Mesendoderm (in vitro differentiated cells): ENCODE measurements around the gene PMAIP1.

Experiments
- DNase-seq: peaks from one replicate; pipeline ENCODE4 v3.0.0; 2013
- H2AK5ac ChIP-seq: 2 replicates; pipeline ENCODE4 v1.6.1; 2013; ENCODE audit warnings: low read length, inconsistent platforms
- H2BK120ac ChIP-seq: 2 replicates; pipeline ENCODE4 v1.6.1; 2013; ENCODE audit warnings: low read depth, mild to moderate bottlenecking, low read length, moderate library complexity, mixed read lengths
- H2BK15ac ChIP-seq: replicated peaks from 2 replicates; pipeline ENCODE4 v1.6.1; 2013; ENCODE audit warnings: low read depth, mild to moderate bottlenecking, moderate library complexity
- H2BK5ac ChIP-seq: 2 replicates; pipeline ENCODE4 v1.6.1; 2013; ENCODE audit warnings: low read length, inconsistent platforms
- H3K18ac ChIP-seq: 2 replicates; pipeline ENCODE4 v1.6.1; 2013; ENCODE audit warnings: mild to moderate bottlenecking, low read length, mixed read lengths
- H3K23ac ChIP-seq: one replicate; pipeline ENCODE4 v1.6.1; 2013; ENCODE audit warnings: low read length
- H3K27ac ChIP-seq: 2 replicates; pipeline ENCODE4 v1.5.1; 2013; ENCODE audit warnings: low read depth, mild to moderate bottlenecking, inconsistent platforms, low read length, moderate library complexity
- H3K27me3 ChIP-seq: 2 replicates; pipeline ENCODE4 v1.6.1; 2013; ENCODE audit warnings: low read length, control low read depth, mild to moderate bottlenecking, inconsistent platforms; ENCODE audit not compliant: insufficient read depth, poor library complexity
- H3K36me3 ChIP-seq: 2 replicates; pipeline ENCODE4 v1.6.1; 2013; ENCODE audit warnings: low read length, inconsistent platforms; ENCODE audit not compliant: control insufficient read depth, insufficient read depth
- H3K4ac ChIP-seq: one replicate; pipeline ENCODE4 v1.6.1; 2013; ENCODE audit warnings: low read depth, mild to moderate bottlenecking, low read length, moderate library complexity
- H3K4me1 ChIP-seq: 2 replicates; pipeline ENCODE4 v1.6.1; 2013; ENCODE audit warnings: low read depth, low read length, inconsistent platforms; ENCODE audit not compliant: control insufficient read depth
- H3K4me2 ChIP-seq: 2 replicates; pipeline ENCODE4 v1.6.1; 2013; ENCODE audit warnings: low read length
- H3K4me3 ChIP-seq: 2 replicates; pipeline ENCODE4 v1.5.1; 2013; ENCODE audit warnings: mild to moderate bottlenecking, low read length
- H3K56ac ChIP-seq: one replicate; pipeline ENCODE4 v1.6.1; 2013; ENCODE audit warnings: low read length
- H3K79me1 ChIP-seq: 2 replicates; pipeline ENCODE4 v1.6.1; 2013; ENCODE audit warnings: low read length, inconsistent platforms
- H3K79me2 ChIP-seq: 2 replicates; pipeline ENCODE4 v1.6.1; 2013; ENCODE audit warnings: mild to moderate bottlenecking, low read length; ENCODE audit not compliant: control insufficient read depth, insufficient read depth
- H3K9ac ChIP-seq: 2 replicates; pipeline ENCODE4 v1.6.1; 2013; ENCODE audit warnings: low read length, inconsistent platforms
- H4K5ac ChIP-seq: one replicate; pipeline ENCODE4 v1.6.1; 2013; ENCODE audit warnings: low read length
- H4K8ac ChIP-seq: one replicate; pipeline ENCODE4 v1.6.1; 2013; ENCODE audit warnings: low read depth, mild to moderate bottlenecking, control low read depth, low read length, moderate library complexity
- WGBS: extraction: QIAGEN DNeasy Blood & Tissue Kit; methylation state at CpG from one replicate; pipeline ENCODE4 v1.1.7; 2013; ENCODE audit warnings: low lambda C conversion rate, missing lambda C conversion rate; ENCODE audit not compliant: insufficient coverage; ENCODE audit errors: extremely low coverage; 5-methylcytosine and 5-hydroxymethylcytosine counted together

PMAIP1 gene

DNA sequence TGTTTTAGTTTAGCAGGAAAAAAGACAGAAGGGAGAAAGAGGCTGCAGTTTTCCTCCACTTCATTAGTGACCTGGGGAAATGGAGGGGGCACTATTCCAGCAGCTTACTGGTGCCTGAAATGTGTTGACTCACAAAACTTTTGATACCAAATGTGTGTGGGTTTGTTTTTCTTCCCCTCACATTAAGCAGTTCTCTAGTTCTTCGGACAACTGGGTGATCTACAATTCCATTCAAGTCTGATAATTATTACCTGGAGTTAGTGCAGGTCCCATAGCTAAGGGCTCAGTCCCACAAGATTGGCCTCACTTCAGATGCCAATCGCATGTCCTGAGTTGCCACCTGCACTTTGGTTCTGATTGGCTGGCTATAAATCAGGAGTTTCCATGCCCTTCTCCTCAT, 28.4 kb downstream of the PMAIP1 start:
- Histone ChIP-seq H2BK15ac (no peak overlapping the region), H3K4ac (no peak overlapping the region), H3K4me2 (no peak overlapping the region), H2AK5ac (no peak overlapping the region), H3K79me1 (no peaks in the 10 kb centered on the region), H3K18ac (no peak overlapping the region), H3K27ac (no peak overlapping the region), H3K23ac (no peak overlapping the region), H4K8ac (no peak overlapping the region), H3K27me3 (no peaks in the 10 kb centered on the region), H2BK120ac (no peak overlapping the region), H3K36me3 (no peaks in the 10 kb centered on the region), H3K4me3 (no peak overlapping the region), H4K5ac (no peak overlapping the region), H3K56ac (no peak overlapping the region), H3K9ac (no peak overlapping the region), H2BK5ac (no peak overlapping the region), H3K4me1 (no peaks in the 10 kb centered on the region), H3K79me2 (no peaks in the 10 kb centered on the region)
- DNase-seq = no peak
- WGBS = no CpG with 5 or more reads among the region's 2 CpGs

DNA sequence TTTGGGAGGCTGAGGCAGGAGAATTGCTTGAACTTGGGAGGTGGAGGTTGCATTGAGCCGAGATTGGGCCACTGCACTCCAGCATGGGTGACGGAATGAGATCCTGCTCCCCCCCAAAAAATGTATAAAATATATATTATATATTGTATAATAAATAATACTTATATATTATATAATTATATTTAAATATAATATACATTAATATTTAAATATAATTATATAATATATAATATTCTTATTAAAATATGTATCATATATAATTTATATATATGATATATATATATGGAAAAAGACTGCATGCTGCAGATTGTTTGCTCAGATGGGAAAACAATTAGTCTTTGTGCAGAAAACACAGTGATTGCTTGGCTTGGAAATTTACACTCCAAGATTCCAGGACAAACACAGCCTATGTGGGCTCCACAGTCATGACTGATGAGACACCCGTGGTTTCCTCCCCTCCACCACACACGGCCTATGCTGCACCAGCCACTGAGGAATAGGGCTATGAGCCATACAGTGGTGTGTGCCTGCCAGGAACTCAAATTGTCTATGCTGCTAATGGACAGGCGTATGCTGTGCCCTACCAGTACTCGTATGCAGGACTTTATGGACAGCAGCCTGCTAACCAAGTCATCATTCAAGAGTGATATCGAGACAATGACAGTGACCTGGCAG, 30.0 kb downstream of the PMAIP1 start:
- Histone ChIP-seq H2BK15ac (no peak overlapping the region), H3K79me1 (no peaks in the 10 kb centered on the region), H3K4me1 (no peaks in the 10 kb centered on the region), H2BK120ac (no peak overlapping the region), H3K4ac (no peak overlapping the region), H3K27ac (no peak overlapping the region), H3K9ac (no peak overlapping the region), H3K18ac (no peak overlapping the region), H3K4me3 (no peak overlapping the region), H2BK5ac (no peak overlapping the region), H4K5ac (no peak overlapping the region), H3K56ac (no peak overlapping the region), H3K27me3 (no peaks in the 10 kb centered on the region), H3K23ac (no peak overlapping the region), H4K8ac (no peak overlapping the region), H3K36me3 (no peaks in the 10 kb centered on the region), H3K79me2 (no peaks in the 10 kb centered on the region), H3K4me2 (no peak overlapping the region), H2AK5ac (no peak overlapping the region)
- DNase-seq = no peak
- WGBS = no CpG with 5 or more reads among the region's 7 CpGs

DNA sequence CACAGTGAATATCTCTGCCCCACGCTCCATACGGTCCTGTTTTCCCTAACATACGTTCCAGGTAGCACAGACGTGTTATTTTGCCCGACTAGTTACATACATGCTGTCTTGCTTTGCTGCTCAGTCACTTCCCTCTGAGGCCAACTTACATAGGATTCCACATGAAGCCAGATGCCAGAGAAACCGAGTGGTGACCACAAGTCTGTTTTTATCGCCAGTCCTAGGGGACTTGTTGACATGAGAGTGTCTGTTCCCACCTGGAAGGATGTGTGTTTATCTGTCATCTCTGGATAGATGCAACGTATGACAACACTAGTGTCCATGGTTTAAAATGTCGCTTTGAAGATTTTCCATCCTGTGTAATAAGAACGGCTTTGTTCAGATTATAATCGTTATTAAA, 32.6 kb downstream of the PMAIP1 start:
- Histone ChIP-seq H3K4me1 (no peaks in the 10 kb centered on the region), H3K79me2 (no peaks in the 10 kb centered on the region), H3K79me1 (no peaks in the 10 kb centered on the region), H2AK5ac (no peak overlapping the region), H4K8ac (no peak overlapping the region), H3K4ac (no peak overlapping the region), H3K56ac (no peak overlapping the region), H4K5ac (no peak overlapping the region), H3K23ac (no peak overlapping the region), H3K4me3 (no peak overlapping the region), H3K4me2 (no peak overlapping the region), H3K27me3 (no peaks in the 10 kb centered on the region), H2BK5ac (no peak overlapping the region), H3K27ac (no peak overlapping the region), H3K9ac (no peak overlapping the region), H3K36me3 (no peaks in the 10 kb centered on the region), H3K18ac (no peak overlapping the region), H2BK120ac (no peak overlapping the region), H2BK15ac (no peak overlapping the region)
- DNase-seq = no peak
- no CpG with 5 or more reads among the region's 11 CpGs for WGBS

DNA sequence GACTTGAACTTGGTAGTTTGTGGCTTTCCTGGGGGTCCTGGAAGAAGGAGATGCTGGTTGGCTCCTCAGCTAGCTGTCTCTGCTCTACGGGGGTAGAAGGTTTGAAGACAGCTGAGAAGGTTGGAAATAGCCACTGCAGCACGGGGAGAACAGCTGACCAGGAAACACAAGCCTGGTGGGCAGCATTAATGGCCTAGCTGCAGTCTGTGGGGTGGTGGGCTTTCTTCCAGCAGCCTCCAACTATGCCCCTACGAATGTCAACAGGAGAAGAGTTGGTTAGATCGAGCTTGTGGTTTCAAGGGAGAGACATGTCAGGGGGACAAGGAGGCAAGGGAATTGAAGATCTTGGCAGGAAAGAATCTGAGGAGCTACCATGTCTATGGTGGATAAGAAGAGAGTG, 38.9 kb downstream of the PMAIP1 start:
- H4K5ac ChIP-seq = no peak overlapping the region
- H3K79me2 ChIP-seq = no peaks in the 10 kb centered on the region
- H2AK5ac ChIP-seq = peak overlapping the region; percentile 1
- WGBS = no CpG with 5 or more reads among the region's 4 CpGs
- no peaks in the 10 kb centered on the region for H3K4me1 ChIP-seq
- H3K36me3 ChIP-seq = no peaks in the 10 kb centered on the region
- H3K18ac ChIP-seq = no peak overlapping the region
- H3K4me2 ChIP-seq = no peak overlapping the region
- no peak overlapping the region for H3K4me3 ChIP-seq
- H3K27ac ChIP-seq = no peak overlapping the region
- H3K27me3 ChIP-seq = no peaks in the 10 kb centered on the region
- H3K79me1 ChIP-seq = no peaks in the 10 kb centered on the region
- H3K9ac ChIP-seq = no peak overlapping the region
- no peak overlapping the region for H3K23ac ChIP-seq
- no peak overlapping the region for H3K4ac ChIP-seq
- H4K8ac ChIP-seq = no peak overlapping the region
- DNase-seq = no peak
- no peak overlapping the region for H3K56ac ChIP-seq
- H2BK15ac ChIP-seq = no peak overlapping the region
- no peak overlapping the region for H2BK5ac ChIP-seq
- H2BK120ac ChIP-seq = no peak overlapping the region

DNA sequence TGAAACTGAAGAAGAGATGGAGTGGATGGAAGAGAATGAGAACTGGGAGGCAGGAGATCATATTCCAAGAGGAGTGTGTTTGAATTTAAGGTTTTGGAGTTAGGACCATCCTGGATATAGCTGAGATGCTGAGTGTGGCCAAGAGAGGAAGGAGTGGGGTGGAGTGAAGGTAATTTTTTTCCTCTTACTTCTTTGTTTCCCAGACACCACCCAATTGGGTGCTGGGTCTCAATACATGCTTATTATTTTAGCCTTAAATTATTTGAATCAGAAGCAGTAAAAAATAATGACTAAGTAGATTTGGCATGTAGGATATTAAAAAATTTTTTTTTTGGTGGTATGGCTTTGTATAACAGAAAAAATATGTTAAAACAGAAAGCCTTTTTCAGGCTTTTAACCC, 39.3 kb downstream of the PMAIP1 start:
- no peaks in the 10 kb centered on the region for H3K79me1 ChIP-seq
- no peak overlapping the region for H4K5ac ChIP-seq
- H3K27ac ChIP-seq = no peak overlapping the region
- no peak overlapping the region for H3K4me3 ChIP-seq
- no peak overlapping the region for H3K23ac ChIP-seq
- H3K79me2 ChIP-seq = no peaks in the 10 kb centered on the region
- no peak overlapping the region for H4K8ac ChIP-seq
- no peaks in the 10 kb centered on the region for H3K36me3 ChIP-seq
- H3K4me1 ChIP-seq = no peaks in the 10 kb centered on the region
- no peaks in the 10 kb centered on the region for H3K27me3 ChIP-seq
- H2BK5ac ChIP-seq = no peak overlapping the region
- H3K4ac ChIP-seq = no peak overlapping the region
- no peak for DNase-seq
- no peak overlapping the region for H3K56ac ChIP-seq
- no peak overlapping the region for H3K9ac ChIP-seq
- H2BK120ac ChIP-seq = no peak overlapping the region
- H2BK15ac ChIP-seq = no peak overlapping the region
- no peak overlapping the region for H3K18ac ChIP-seq
- H2AK5ac ChIP-seq = no peak overlapping the region
- H3K4me2 ChIP-seq = no peak overlapping the region

DNA sequence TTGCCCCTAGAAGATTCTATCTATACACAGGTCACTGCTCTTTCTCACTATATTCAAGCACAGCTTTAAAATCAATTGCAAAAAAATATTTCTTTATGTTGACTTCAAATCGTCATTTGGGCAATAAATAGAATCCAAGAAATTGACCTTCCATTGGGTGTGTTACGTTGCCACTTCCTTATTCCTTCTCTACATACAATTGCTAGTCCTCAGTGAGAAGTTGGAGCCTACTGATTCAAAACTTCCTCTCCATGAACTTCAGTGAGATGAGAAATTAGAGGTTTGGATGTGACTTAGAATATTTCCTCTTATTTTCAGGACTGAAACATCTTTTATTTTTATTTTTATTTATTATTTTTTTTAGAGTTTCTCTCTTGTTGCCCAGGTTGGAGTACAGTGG, 40.3 kb downstream of the PMAIP1 start:
- Histone ChIP-seq H3K18ac (no peak overlapping the region), H3K79me1 (no peaks in the 10 kb centered on the region), H4K5ac (no peak overlapping the region), H3K4me2 (no peak overlapping the region), H4K8ac (no peak overlapping the region), H2BK120ac (no peak overlapping the region), H3K36me3 (no peaks in the 10 kb centered on the region), H3K27ac (no peak overlapping the region), H3K9ac (no peak overlapping the region), H3K79me2 (no peaks in the 10 kb centered on the region), H3K23ac (no peak overlapping the region), H2AK5ac (no peak overlapping the region), H3K56ac (no peak overlapping the region), H3K4ac (no peak overlapping the region), H3K4me3 (no peak overlapping the region), H3K27me3 (no peaks in the 10 kb centered on the region), H2BK5ac (no peak overlapping the region), H2BK15ac (no peak overlapping the region), H3K4me1 (no peaks in the 10 kb centered on the region)
- WGBS = no CpG with 5 or more reads among the region's 2 CpGs
- DNase-seq = no peak
